Natural killer cell (primary cell): ENCODE results near the gene MESP2. TPM values are rescaled to one million over a fixed set of nuclear protein-coding genes. Genes with fewer than 3 reads are reported as not detected.

Experiments used
- ATAC-seq, 3 donors: fragments of 150-1000 bp in 2 of 3; fragments of 200-7000 bp in 1 of 3; cut with Tn5 transposase; 1 replicate in 1 of 3; 2 replicates in 2 of 3; pipeline ENCODE4 v1.10.0; 2021; ENCODE audit warnings: mild to moderate bottlenecking in 2 of 3, moderate library complexity in 2 of 3
- DNase-seq, 2 donors: peaks; one replicate each; pipeline versions ENCODE4 v3.0.0 to v3.0.0-alpha.2; 2013 to 2021; ENCODE audit warnings: mixed read lengths in 1 of 2
- H3K27ac ChIP-seq: one replicate; pipeline ENCODE4 v1.5.1; 2013; ENCODE audit warnings: mild to moderate bottlenecking, low read length
- H3K27me3 ChIP-seq: one replicate; pipeline ENCODE4 v1.6.1; 2013; ENCODE audit warnings: low read length; ENCODE audit not compliant: control insufficient read depth, insufficient read depth
- H3K36me3 ChIP-seq: one replicate; pipeline ENCODE4 v1.6.1; 2013; ENCODE audit warnings: low read length; ENCODE audit not compliant: control insufficient read depth, insufficient read depth
- H3K4me1 ChIP-seq: one replicate; pipeline ENCODE4 v1.6.1; 2013; ENCODE audit warnings: low read length; ENCODE audit not compliant: control insufficient read depth, insufficient read depth
- H3K4me3 ChIP-seq: one replicate; pipeline ENCODE4 v1.5.1; 2013; ENCODE audit warnings: low read length
- H3K9me3 ChIP-seq: one replicate; pipeline ENCODE4 v1.6.1; 2013; ENCODE audit warnings: low read length; ENCODE audit not compliant: control insufficient read depth, insufficient read depth
- H3K27ac Mint-ChIP-seq, 2 donors: one replicate each; pipeline ENCODE4 v1.8.0; 2022; ENCODE audit warnings: mild to moderate bottlenecking in 2 of 2, mixed read lengths in 2 of 2, moderate library complexity in 1 of 2
- H3K27me3 Mint-ChIP-seq, 2 donors: one replicate each; pipeline ENCODE4 v1.8.0; 2022; ENCODE audit warnings: low read depth in 2 of 2, mixed read lengths in 2 of 2
- H3K36me3 Mint-ChIP-seq: one replicate; pipeline ENCODE4 v1.8.0; 2022; ENCODE audit warnings: mixed read lengths
- H3K4me1 Mint-ChIP-seq, 2 donors: one replicate each; pipeline ENCODE4 v1.8.0; 2022; ENCODE audit warnings: mixed read lengths in 2 of 2
- H3K4me3 Mint-ChIP-seq: one replicate; pipeline ENCODE4 v1.8.0; 2022; ENCODE audit warnings: mild to moderate bottlenecking, moderate library complexity, mixed read lengths
- H3K9me3 Mint-ChIP-seq, 2 donors: one replicate each; pipeline ENCODE4 v1.8.0; 2022; ENCODE audit warnings: mixed read lengths in 2 of 2
- CTCF ChIP-seq: fragments of 200-600 bp; IDR thresholded peaks from one replicate; pipeline ENCODE4 v1.8.0; 2022; ENCODE audit warnings: antibody characterized with exemption
- WGBS: methylation state at CpG from one replicate; pipeline ENCODE4 v1.1.7; 2013; ENCODE audit warnings: missing lambda C conversion rate; ENCODE audit not compliant: insufficient coverage; 5-methylcytosine and 5-hydroxymethylcytosine counted together
- intact Hi-C: fragments of 100-400 bp; cut with micrococcal nuclease; formaldehyde crosslinking; loops from one replicate; pipeline ENCODE4 v1.14.2; 2022
- total RNA-seq, 4 donors: library from RNA; stranded (reverse); fragments of 120-200 nt in 1 of 4; gene quantifications; one replicate each; pipeline versions ENCODE4 v1.2.3 to v1.2.4, GENCODE V29; 2013 to 2022

MESP2 gene
- total RNA-seq, 3 donors from 2014 or later (not counting 1 experiment from before 2014, with no cell fraction given), result not detected

- Mint-ChIP-seq H3K27ac (no peak overlapping the region), H3K9me3 (no peaks in the 10 kb centered on the region), H3K27me3 (peaks cover 15 to 22% of the 10 kb centered on the region in 2 donors), H3K4me3 (no peak overlapping the region), H3K4me1 (no peaks in the 10 kb centered on the region), H3K36me3 (peaks cover 5% of the 10 kb centered on the region)
- peaks cover under 1% of the 10 kb centered on the region for H3K9me3 ChIP-seq
- peak in 2 of 3 donors; percentile 50 to 69 for ATAC-seq
- no peak overlapping the region for H3K27ac ChIP-seq
- H3K27me3 ChIP-seq, result peaks cover 2% of the 10 kb centered on the region
- no peak overlapping the region for H3K4me3 ChIP-seq
- intact Hi-C loops, result no loop called here
- no peak for DNase-seq
- no peaks in the 10 kb centered on the region for H3K36me3 ChIP-seq
- no peak for TF ChIP-seq CTCF
- 46% methylated on average over 9 of the region's 12 CpGs for WGBS
- peaks cover 35% of the 10 kb centered on the region for H3K4me1 ChIP-seq
These were observed 44.8 kb downstream of the MESP2 start for GRCh38 chr15:89820666-89821611.

GRCh38 chr15:89822026-89822425, 45.9 kb downstream of the MESP2 start:
- peaks cover 6 to 15% of the 10 kb centered on the region in 2 donors for H3K27me3 Mint-ChIP-seq
- H3K36me3 Mint-ChIP-seq, result no peaks in the 10 kb centered on the region
- H3K4me3 Mint-ChIP-seq, result no peak overlapping the region
- Histone ChIP-seq H3K4me1 (peaks cover 36% of the 10 kb centered on the region), H3K9me3 (no peaks in the 10 kb centered on the region), H3K27ac (no peak overlapping the region), H3K36me3 (no peaks in the 10 kb centered on the region), H3K27me3 (peaks cover 2% of the 10 kb centered on the region), H3K4me3 (no peak overlapping the region)
- 87% methylated on average over 11 of the region's 11 CpGs for WGBS
- ATAC-seq, result no peak
- H3K9me3 Mint-ChIP-seq, result no peaks in the 10 kb centered on the region
- peaks cover 0 to 4% of the 10 kb centered on the region in 2 donors for H3K4me1 Mint-ChIP-seq
- H3K27ac Mint-ChIP-seq, result no peak overlapping the region
- intact Hi-C loops, result no loop called here
- DNase-seq, result no peak
- no peak for TF ChIP-seq CTCF

- Histone ChIP-seq H3K27me3 (peaks cover 2% of the 10 kb centered on the region), H3K9me3 (no peaks in the 10 kb centered on the region), H3K27ac (no peak overlapping the region), H3K36me3 (no peaks in the 10 kb centered on the region), H3K4me1 (peaks cover 36% of the 10 kb centered on the region), H3K4me3 (no peak overlapping the region)
- ATAC-seq (no peak), DNase-seq (no peak)
- intact Hi-C loops, result no loop called here
- no peak for TF ChIP-seq CTCF
- H3K27ac Mint-ChIP-seq, result no peak overlapping the region
- H3K9me3 Mint-ChIP-seq, result no peaks in the 10 kb centered on the region
- H3K4me1 Mint-ChIP-seq, result peaks cover 0 to 6% of the 10 kb centered on the region in 2 donors
- WGBS, result 88% methylated on average over 5 of the region's 5 CpGs
- no peak overlapping the region for H3K4me3 Mint-ChIP-seq
- peaks cover 6 to 15% of the 10 kb centered on the region in 2 donors for H3K27me3 Mint-ChIP-seq
- H3K36me3 Mint-ChIP-seq, result no peaks in the 10 kb centered on the region
These were observed 46.4 kb downstream of the MESP2 start for GRCh38 chr15:89822611-89822950.
